Measurements from ENCODE around the gene TNNC1. TPM values are rescaled to one million over a fixed set of nuclear protein-coding genes. Genes with fewer than 3 reads are reported as not detected.

Gene TNNC1
- total and polyA plus RNA-seq, 8 donors = 0.40 to 6.3 (median 1.5) TPM

GRCh38 chr3:52452126-52452525 lies 1.7 kb downstream of the TNNC1 start:
- DNase-seq = peak in 2 of 6 donors; percentile 26 to 58
- ATAC-seq = no peak
- peaks cover 6 to 19% (median 12%) of the 10 kb centered on the region in 3 donors for H3K4me1 ChIP-seq
- H3K27ac ChIP-seq = no peak overlapping the region
- no peak for FAIRE-seq
- WGBS, 2 donors = 90 to 94% methylated on average over 6 of the region's 6 CpGs
- intact Hi-C loops (cut with DNase I) = no loop called here
- H3K9me3 ChIP-seq = no peaks in the 10 kb centered on the region
- no peak overlapping the region for H3K4me3 ChIP-seq
- H3K36me3 ChIP-seq = no peaks in the 10 kb centered on the region
- TF ChIP-seq, protein P1, sequence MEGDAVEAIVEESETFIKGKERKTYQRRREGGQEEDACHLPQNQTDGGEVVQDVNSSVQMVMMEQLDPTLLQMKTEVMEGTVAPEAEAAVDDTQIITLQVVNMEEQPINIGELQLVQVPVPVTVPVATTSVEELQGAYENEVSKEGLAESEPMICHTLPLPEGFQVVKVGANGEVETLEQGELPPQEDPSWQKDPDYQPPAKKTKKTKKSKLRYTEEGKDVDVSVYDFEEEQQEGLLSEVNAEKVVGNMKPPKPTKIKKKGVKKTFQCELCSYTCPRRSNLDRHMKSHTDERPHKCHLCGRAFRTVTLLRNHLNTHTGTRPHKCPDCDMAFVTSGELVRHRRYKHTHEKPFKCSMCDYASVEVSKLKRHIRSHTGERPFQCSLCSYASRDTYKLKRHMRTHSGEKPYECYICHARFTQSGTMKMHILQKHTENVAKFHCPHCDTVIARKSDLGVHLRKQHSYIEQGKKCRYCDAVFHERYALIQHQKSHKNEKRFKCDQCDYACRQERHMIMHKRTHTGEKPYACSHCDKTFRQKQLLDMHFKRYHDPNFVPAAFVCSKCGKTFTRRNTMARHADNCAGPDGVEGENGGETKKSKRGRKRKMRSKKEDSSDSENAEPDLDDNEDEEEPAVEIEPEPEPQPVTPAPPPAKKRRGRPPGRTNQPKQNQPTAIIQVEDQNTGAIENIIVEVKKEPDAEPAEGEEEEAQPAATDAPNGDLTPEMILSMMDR (IDR thresholded peaks at IDR 0.05) = no peak
- no peaks in the 10 kb centered on the region for H3K27me3 ChIP-seq

DNA sequence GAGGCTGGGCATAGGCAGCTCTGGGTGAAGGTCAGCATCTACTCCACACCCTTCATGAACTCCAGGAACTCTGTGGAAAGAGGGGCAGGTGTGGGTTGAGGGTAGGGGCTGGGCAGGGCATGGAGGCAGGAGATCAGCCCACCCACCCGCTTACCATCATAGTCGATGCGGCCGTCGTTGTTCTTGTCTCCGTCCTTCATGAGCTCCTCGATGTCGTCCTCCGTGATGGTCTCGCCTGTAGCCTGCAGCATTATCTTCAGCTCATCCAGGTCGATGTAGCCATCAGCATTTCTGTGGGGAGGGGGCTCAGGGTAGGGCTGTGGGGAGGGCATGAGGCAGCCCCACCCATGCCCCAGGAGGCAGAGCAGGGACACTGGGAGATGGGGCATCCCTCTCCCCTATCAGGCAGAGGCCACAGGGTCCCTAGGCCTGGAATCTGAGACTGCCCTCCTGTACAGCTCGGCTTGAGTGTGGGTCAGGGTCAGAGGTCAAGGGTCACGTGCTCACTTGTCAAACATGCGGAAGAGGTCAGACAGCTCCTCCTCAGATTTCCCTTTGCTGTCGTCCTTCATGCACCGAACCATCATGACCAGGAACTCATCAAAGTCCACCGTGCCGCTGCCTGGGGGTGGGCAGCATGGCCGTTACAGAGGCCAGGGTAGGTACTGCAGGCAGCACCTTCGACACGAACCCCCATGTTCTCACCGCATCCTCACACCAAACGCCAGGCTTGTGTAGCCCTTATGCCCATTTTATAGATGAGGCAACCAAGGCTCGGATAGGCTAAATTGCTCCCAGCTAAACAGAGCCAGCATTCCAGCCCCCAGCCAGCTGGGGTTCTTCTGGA lies 2.4 kb downstream of the TNNC1 start:
- H3K36me3 ChIP-seq = no peaks in the 10 kb centered on the region
- TF ChIP-seq, protein P1 (IDR thresholded peaks at IDR 0.05) = no peak
- WGBS, 2 donors = 81 to 85% methylated on average over 24 of the region's 24 CpGs
- no peak for ATAC-seq
- no peak overlapping the region for H3K27ac ChIP-seq
- no peaks in the 10 kb centered on the region for H3K27me3 ChIP-seq
- H3K9me3 ChIP-seq = no peaks in the 10 kb centered on the region
- intact Hi-C loops (cut with DNase I) = no loop called here
- no peak for FAIRE-seq
- no peak overlapping the region for H3K4me3 ChIP-seq
- peak in 2 of 6 donors; percentile 29 to 46 for DNase-seq
- H3K4me1 ChIP-seq = peaks cover 6 to 16% (median 12%) of the 10 kb centered on the region in 3 donors

DNA sequence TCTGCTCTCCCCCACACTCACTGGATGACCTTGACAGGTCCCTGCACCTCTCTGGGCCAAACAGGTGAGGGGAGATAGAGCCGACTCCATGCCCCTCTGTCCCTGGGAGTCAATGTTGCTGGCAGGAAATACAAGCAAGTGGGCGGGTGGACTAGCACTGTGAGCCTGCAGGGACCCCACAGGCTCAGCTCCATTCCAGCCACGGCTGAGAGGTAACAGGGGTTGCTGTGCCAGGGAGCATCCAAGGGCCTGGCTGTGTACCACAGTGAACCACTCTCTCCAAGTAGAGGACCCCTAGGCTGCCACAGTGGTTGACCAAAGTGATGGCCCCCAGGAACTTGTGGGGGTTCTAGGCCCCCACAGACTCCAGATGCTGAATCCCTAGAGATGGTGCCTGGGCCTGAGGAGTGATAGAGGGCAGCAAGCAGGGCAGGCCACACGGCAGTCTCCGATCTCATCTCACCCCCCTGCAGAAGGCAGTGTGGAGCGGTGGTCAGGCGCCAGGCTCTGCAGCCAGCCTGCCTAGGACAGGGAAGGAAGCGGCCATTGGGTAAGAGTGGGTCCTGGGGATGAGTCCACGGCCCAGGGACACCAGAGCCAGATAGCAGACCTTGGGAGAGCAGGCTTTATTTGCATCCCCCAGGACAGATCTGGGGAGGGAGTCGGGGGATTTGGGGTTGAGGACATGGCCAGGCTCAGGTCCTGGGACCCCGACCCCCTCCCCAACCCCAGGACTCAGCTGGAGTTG lies 3.2 kb downstream of the TNNC1 start:
- peak in 3 of 4 donors; percentile 3 to 10 (median 9) for ATAC-seq
- DNase-seq = peak in 2 of 6 donors; percentile 40 to 65
- Histone ChIP-seq H3K36me3 (no peaks in the 10 kb centered on the region), H3K9me3 (no peaks in the 10 kb centered on the region), H3K27ac (peak overlapping the region in 3 of 4 donors; percentile 2 to 44 (median 16)), H3K27me3 (no peaks in the 10 kb centered on the region), H3K4me1 (peaks cover 6 to 16% (median 12%) of the 10 kb centered on the region in 3 donors), H3K4me3 (no peak overlapping the region)
- FAIRE-seq = no peak
- intact Hi-C loops (cut with DNase I) = no loop called here
- WGBS, 2 donors = 68% methylated on average over 11 of the region's 11 CpGs
- TF ChIP-seq, protein P1 (IDR thresholded peaks at IDR 0.05) = no peak

GRCh38 chr3:52447512-52448355 lies 6.1 kb downstream of the TNNC1 start:
- WGBS, 2 donors = 62 to 71% methylated on average over 12 of the region's 12 CpGs
- Histone ChIP-seq H3K4me3 (no peak overlapping the region), H3K27me3 (no peaks in the 10 kb centered on the region), H3K4me1 (peaks cover 0 to 14% (median 12%) of the 10 kb centered on the region in 3 donors), H3K27ac (no peak overlapping the region), H3K36me3 (no peaks in the 10 kb centered on the region), H3K9me3 (no peaks in the 10 kb centered on the region)
- TF ChIP-seq, protein P1 (IDR thresholded peaks at IDR 0.05) = no peak
- DNase-seq = no peak
- intact Hi-C loops (cut with DNase I) = no loop called here
- ATAC-seq = no peak
- FAIRE-seq = no peak
